Mesenteric fat pad (tissue), 1 donor: ENCODE measurements around the gene PSMD4. TPM values are rescaled to one million over a fixed set of nuclear protein-coding genes. Genes with fewer than 3 reads are reported as not detected.
"Not testable (repeated sequence)": the region's sequence is repeated elsewhere in the genome, so short reads cannot be mapped to it uniquely, and the experiment has no call there.

ENCODE experiments used
- DNase-seq: peaks from one replicate; pipeline ENCODE4 v3.0.0-alpha.2; 2020; ENCODE audit warnings: low spot score
- total RNA-seq: library from RNA; stranded (reverse); fragmentation: NEBNext Ultra II Directional; extraction: Animal tissue kit (Norgen Biotek cat#: 25700); gene quantifications from one replicate; pipeline ENCODE4 v1.2.1, GENCODE V29; 2021
- donor health status: DM: yes; HTN: yes; CAD: no.

The PSMD4 gene
- total RNA-seq, 1 donor from 2014 or later, result 142 TPM

DNA sequence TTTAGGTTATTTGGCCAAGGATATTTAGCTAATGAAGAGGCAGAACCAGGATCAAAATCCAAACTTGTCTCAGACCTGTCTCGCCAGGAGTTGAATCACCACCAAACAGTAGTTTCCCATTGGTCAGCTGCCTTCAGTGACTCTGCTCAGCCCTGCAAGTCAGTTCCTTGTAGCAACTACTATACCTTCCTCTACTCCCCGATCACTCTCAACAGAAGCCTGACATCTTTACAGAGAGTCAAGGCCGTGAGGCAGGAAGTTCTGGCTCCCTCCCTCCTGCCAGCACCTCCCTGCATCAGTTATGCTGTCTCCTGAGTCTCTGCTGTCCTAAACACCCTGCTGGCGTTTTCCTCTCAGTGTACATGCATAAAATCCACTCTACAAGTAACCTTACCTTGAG is 13.2 kb downstream of the PSMD4 start:
- no peak for DNase-seq

GRCh38 chr1:151273924-151274466 is 19.5 kb downstream of the PSMD4 start:
- no peak for DNase-seq

- DNase-seq, result not testable (repeated sequence)
These were observed 20.8 kb downstream of the PSMD4 start for GRCh38 chr1:151275341-151275740.

DNA sequence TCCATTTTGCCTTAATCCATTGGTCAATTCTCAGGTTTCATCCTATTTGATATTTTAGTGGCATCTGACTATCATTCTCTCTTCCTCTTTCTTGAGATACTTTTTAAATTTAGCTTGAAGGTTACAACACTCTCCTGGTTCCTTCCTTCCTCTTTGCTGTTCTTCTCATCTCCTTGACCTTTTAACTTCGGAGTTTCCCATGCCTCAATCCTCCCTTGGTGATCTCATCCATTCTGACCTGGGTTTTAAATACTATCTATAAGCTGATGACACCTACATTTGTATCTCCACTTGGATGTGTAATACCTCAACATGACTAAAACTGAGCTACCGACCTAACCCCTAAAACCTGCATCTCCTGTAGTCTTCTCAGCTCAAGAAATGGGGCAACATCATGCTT is 22.7 kb downstream of the PSMD4 start:
- no peak for DNase-seq

DNA sequence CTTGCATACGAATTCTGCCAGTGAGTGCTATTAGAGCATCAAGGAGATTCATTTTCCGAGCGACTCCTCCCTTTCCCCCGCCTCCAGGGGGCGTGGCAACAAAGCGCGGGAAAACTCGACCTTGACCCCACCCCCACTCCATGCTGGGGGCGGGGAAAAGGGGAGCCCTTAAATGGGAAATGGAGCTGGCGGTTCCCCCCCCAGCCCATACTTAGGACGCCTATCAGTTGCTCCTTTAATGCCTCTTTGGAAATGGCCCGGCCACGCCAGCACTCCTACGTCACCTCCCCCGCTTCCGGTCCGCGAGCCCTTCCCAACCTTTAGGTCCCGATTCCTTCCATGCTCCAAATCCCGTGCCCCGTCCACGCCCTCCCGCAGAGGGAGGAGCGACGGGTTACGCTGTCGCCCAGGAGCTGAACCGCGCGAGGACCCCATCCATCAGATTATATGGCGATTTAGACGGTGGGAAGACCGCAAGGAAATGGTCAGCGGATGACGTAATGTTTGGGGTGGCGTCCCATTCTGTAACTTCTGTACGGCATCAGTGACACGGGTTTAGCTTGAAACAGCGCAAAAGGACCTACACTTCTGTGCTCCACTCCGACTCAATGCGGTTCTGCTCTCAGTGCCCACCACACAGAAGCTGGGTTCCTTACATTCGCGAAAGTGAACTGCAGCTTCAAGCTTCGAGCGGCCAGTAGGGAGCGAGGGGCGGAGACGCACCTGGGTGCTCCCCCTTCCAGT is 26.9 kb downstream of the PSMD4 start:
- DNase-seq, result peak; percentile 96

DNA sequence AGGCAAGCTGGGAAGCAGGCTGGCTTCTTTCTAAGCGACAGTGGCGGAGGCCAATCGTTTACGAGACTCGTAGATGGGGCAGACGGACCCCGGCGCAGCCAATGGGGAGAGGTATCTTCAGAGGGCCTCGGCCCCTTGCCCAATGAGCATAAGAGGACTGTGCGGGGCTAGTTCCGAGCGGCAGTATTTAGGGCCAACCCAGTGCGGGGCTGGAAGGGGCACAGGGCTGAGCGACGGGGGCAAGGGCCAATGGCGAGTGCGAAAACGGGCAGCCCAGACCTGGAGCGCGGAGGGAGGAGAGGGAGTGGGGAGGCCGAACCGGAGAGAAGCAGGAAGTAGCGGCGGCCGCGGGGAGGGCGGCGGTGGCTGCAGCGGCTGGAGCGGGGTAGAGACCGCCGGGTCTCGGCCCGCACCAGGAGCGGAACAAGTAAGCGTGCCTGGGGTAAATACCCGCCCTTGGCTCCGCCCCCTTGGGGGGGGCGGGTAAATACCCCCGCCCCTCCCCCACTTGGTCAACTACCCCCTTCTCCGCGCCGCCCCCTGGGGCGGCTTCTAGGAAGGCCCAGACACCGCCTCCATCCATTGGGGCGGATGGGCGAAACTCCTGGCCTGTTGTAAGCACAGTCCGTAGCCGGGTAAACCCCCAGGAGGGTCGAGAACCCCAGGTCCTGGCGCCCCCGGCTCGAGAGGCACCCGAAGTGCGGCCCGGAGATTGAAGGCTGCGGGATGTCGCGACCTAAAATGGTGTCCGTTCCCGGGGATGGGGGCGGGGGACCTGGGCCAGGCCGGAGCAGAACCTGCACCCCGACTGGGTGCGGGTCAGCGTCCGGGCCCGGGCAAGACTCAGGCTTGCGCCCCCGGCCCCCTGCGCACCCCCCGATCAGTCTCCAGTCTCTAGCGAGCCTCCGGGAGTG is 27.7 kb downstream of the PSMD4 start, which contains the start of gene ZNF687:
Gene ZNF687, plus strand, starts transcription at position 331 of the 914 bp plus-strand sequence. CDS start 3,993 bp downstream, outside the sequence.
- peak; percentile 99 for DNase-seq

DNA sequence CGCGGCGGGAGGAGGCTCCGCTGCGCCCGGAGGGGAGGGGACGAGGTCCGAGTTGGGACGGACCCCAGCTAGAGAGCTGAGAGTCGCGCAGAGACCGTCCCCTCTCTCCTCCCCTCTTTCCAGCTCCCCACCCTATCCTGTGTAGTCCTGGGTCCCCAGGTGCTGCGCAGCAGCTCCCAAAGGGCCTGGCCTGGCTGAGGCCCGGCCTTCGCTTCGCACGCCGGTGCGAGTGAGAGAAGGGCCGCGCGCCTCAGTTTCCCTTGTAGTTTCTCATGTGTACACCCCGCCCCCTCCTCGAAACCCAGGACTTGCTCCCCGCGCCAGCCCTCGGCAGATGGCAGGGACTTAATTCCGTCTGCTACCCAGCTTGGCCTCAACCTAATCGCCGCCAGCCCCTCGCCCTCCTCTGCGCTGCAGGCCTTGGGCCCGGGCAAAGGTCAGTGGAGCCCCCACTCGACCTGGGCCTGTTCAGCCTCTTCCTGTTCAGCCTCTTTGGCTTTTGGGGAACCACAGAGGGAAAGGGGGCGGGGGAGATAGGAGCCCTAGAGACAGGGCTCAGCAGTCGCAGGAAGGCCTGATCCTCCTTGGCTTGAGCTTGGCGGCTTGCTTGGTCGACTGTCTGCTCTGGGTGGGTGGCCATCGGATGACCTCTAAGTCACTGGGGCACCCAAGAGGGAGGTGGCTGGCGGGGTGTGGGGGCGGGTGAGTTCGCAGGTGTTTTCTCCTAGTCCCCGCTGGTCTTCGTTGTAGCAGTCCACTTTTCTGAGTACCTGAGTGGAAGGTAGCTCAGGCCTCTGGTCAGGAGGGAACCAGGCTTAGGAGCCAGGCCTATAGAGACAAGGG is 28.6 kb downstream of the PSMD4 start:
- DNase-seq, result no peak

DNA sequence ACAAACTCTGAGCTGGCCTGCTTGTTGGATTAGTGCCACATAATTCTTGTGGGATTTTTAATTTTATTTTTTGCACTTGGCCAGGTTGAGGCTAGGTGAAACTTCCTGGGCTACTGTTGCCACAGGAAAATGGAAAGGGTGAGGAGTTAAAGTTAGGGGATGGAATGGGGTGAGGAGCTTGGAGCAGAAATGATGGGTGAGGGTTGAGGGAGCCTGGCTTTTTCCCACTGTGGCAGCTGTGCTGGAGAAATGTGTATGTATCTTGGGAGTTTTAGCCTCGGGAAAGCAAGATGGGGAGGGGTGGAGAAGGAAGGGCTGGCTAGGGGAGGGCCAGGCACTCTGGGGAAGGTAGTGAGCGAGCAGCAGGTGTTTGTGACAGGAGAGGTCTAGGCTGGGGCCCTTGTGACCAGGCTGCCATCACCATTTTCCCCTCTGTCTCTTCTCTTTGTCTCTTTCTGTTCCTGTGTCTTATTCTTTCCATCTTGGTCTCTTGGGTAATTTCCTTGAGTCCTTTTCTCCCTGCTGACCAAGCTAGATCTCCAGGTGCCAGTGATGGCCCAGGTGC is 29.6 kb downstream of the PSMD4 start:
- no peak for DNase-seq

- DNase-seq, result no peak
These were observed 32.2 kb downstream of the PSMD4 start for GRCh38 chr1:151286619-151287340.

GRCh38 chr1:151287341-151287699 is 32.8 kb downstream of the PSMD4 start:
- DNase-seq, result no peak

DNA sequence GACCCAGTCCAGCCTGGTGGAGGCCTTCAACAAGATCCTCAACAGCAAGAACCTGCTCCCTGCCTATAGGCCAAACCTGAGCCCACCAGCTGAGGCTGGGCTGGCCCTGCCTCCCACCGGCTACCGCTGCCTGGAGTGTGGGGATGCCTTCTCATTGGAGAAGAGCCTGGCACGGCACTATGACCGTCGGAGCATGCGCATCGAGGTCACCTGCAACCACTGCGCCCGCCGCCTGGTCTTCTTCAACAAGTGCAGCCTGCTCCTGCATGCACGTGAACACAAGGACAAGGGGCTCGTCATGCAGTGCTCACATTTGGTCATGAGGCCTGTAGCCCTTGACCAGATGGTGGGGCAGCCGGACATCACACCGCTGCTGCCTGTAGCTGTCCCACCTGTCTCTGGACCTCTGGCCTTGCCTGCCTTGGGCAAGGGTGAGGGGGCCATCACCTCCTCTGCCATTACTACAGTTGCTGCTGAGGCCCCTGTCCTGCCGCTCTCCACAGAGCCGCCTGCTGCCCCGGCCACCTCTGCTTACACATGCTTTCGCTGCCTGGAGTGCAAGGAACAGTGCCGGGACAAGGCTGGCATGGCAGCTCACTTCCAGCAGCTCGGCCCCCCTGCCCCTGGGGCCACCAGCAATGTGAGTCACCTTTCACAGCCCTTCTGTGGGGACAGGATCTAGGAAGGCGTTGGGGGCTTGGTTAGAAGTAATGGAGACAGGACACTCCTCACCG is 33.4 kb downstream of the PSMD4 start:
- no peak for DNase-seq

GRCh38 chr1:151288502-151288901 is 34.0 kb downstream of the PSMD4 start:
- no peak for DNase-seq

- no peak for DNase-seq
These were observed 34.8 kb downstream of the PSMD4 start for GRCh38 chr1:151289080-151289935.

DNA sequence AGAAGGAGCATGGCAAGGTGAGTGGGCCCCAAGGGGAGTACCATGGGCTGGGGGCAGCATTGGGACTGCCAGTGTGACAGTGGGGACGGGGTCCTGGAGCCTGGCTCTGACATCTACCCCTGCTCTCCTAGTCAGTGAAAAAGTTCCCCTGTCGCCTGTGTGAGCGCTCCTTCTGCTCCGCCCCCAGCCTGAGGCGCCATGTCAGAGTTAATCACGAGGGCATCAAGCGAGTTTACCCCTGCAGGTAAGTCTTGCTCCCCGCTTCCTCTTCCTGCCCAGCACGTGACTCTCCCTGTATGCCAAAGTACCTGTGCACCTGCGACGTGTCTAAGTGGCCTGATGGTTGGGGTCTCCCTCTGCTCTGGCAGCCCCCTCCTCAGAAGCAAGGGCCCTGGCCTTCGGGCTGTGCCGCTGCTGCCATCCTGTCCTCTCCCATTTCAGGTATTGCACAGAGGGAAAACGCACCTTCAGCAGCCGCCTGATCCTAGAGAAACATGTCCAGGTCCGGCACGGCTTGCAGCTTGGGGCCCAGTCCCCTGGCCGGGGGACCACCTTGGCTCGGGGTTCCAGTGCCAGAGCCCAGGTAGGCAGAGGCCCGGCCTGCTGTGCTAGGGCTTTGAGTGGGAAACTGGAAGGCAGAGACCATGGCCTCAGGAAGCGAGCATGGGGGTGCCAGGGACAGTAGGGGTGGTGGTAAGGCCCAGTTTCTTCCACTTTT is 35.6 kb downstream of the PSMD4 start:
- DNase-seq, result no peak

DNA sequence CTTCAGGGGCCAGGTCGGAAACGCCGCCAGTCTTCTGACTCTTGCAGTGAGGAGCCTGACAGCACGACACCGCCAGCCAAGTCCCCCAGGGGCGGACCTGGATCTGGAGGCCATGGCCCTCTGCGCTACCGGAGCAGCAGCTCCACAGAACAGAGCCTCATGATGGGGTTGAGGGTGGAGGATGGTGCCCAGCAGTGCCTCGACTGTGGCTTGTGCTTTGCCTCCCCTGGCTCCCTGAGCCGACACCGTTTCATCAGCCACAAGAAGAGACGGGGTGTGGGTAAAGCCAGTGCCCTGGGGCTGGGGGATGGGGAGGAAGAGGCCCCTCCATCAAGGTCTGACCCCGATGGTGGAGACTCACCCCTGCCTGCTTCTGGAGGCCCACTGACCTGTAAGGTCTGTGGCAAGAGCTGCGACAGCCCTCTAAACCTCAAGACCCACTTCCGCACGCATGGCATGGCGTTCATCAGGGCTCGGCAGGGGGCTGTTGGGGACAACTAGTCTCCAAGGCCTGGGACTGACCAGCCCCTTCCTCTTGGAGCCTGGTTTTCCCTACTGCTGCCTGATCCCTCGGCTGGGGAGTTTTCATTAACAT is 36.3 kb downstream of the PSMD4 start:
- DNase-seq, result no peak

DNA sequence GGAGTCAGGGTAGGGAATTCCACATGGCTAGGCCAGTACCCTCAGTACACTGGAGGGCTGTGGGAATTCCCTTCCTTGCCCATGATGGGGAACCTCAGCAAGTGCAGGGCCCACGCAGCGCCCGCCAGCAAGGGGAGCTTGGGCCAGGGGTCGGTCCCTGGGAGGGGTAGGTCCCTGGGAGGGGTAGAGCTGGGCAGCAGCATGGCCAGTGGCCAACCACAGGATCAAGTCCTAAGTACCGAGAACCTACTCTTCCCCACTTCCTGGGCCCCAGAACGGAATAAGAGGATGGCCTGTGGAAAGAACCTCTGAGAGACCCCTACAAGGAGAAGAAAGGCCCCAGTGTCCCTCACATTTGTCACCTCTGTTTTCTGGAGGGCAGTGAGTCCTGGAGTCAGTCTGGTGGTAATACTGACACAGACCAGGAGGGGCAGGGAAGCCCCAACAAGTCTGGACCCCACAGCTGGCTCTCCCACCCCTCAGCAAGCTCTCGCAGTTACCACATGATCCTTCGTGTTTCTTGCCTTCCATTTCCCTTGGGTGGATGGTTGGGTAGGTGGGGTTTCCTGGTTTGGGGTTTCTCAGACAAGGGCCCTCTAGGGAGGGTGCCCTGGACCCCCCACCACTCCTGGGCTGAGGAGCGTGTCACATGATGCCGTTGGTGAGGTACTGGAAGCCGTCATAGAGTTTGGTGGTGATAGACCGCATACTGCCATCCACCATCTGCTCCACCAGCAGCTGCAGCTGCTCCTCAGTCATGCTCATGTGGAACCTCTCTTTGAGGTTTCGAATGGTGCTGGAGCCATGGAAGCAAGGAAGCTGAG is 37.9 kb downstream of the PSMD4 start:
- no peak for DNase-seq
